ENCODE data around the gene GZMM.

- TF ChIP-seq CTCF (IDR thresholded peaks at IDR 0.05 in 4 of 5, conservative IDR thresholded peaks at IDR 0.05 in 1 of 5) (no peak), POLR2A (IDR thresholded peaks at IDR 0.05) (no peak)
Observed at GRCh38 chr19:547117-547516, 3.3 kb downstream of the GZMM start.

All from gastrocnemius medialis (tissue), 4 donors.